Measurements from ENCODE around the gene CCDC170.

DNA sequence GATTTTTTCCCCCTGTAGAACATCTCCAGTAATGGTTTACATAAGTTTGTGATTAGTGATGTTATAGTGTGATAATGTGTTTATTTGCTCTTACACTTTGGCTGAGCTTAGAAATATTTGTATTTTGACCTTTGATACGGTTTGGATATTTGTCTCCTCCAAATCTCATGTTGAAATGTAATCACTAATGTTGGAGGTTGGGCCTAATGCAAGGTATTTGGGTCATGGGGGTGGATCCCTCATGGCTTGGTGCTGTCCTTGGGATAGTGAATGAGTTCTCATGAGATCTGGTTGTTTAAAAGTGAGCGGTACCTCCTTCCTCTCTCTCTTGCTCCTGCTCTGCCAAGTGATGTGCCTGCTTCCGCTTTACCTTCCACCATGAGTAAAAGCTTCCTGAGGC is 147.2 kb downstream of the CCDC170 start:
- no peak for TF ChIP-seq CTCF (IDR thresholded peaks at IDR 0.05)
- no peak for TF ChIP-seq POLR2A (IDR thresholded peaks at IDR 0.05)
- no peak for TF ChIP-seq EP300 (IDR thresholded peaks at IDR 0.05)
